NCI-H82 (cell line): ENCODE data around the gene ABCG1.
A peak's percentile ranks its signal among the peaks of the same experiment; 100 is the strongest.

Source experiments
- DNase-seq: peaks from one replicate; lab custom pipeline; 2025; lab: John Stamatoyannopoulos, UW

Gene ABCG1

GRCh38 chr21:42251654-42252324, 32.8 kb downstream of the ABCG1 start:
- DNase-seq, result no peak

- no peak for DNase-seq
Measured at GRCh38 chr21:42252325-42252654, 33.4 kb downstream of the ABCG1 start.

- DNase-seq, result no peak
Measured at GRCh38 chr21:42252778-42253340, 33.9 kb downstream of the ABCG1 start.

- no peak for DNase-seq
Measured at GRCh38 chr21:42253466-42253865, 34.5 kb downstream of the ABCG1 start.

- no peak for DNase-seq
Measured at GRCh38 chr21:42254083-42254482, 35.1 kb downstream of the ABCG1 start.

- no peak for DNase-seq
Measured at GRCh38 chr21:42254651-42255601, 36.0 kb downstream of the ABCG1 start.

GRCh38 chr21:42255825-42256224, 36.9 kb downstream of the ABCG1 start:
- DNase-seq, result no peak

- DNase-seq, result no peak
Measured at GRCh38 chr21:42256316-42256715, 37.4 kb downstream of the ABCG1 start.

GRCh38 chr21:42257091-42257765, 38.3 kb downstream of the ABCG1 start:
- DNase-seq, result no peak

- DNase-seq, result peak; percentile 88
Measured at GRCh38 chr21:42258150-42258884, 39.4 kb downstream of the ABCG1 start.

- DNase-seq, result no peak
Measured at GRCh38 chr21:42258885-42259407, 40.0 kb downstream of the ABCG1 start.

- no peak for DNase-seq
Measured at GRCh38 chr21:42260121-42260520, 41.2 kb downstream of the ABCG1 start.

GRCh38 chr21:42261829-42262200, 42.9 kb downstream of the ABCG1 start:
- DNase-seq, result no peak

GRCh38 chr21:42262831-42263231, 43.9 kb downstream of the ABCG1 start:
- DNase-seq, result no peak

- DNase-seq, result no peak
Measured at GRCh38 chr21:42263591-42264131, 44.7 kb downstream of the ABCG1 start.

GRCh38 chr21:42264245-42265195, 45.6 kb downstream of the ABCG1 start:
- DNase-seq, result no peak

GRCh38 chr21:42265231-42265812, 46.4 kb downstream of the ABCG1 start:
- peak; percentile 19 for DNase-seq

- no peak for DNase-seq
Measured at GRCh38 chr21:42266971-42267556, 48.1 kb downstream of the ABCG1 start.

GRCh38 chr21:42269386-42269785, 50.4 kb downstream of the ABCG1 start:
- DNase-seq, result no peak
